H1 (cell line): Measurements from ENCODE around the gene KCP. TPM values are rescaled to one million over a fixed set of nuclear protein-coding genes. Genes with fewer than 3 reads are reported as not detected.

ENCODE experiments used
- CTCF ChIA-PET: fragments of 300-600 bp; sonication (Branson Sonifier 250); formaldehyde crosslinking; loops from one replicate; lab custom pipeline; 2021; ENCODE audit not compliant: partially characterized antibody; lab: Charles Lee
- POLR2A ChIA-PET: fragments of 300-600 bp; sonication (Branson Sonifier 250); formaldehyde crosslinking; loops from one replicate; lab custom pipeline; 2021; ENCODE audit warnings: inconsistent platforms; ENCODE audit not compliant: partially characterized antibody; lab: Charles Lee
- DNase-seq, 2 experiments: peaks; one replicate each; pipeline versions ENCODE4 v3.0.0 to v3.0.0-alpha.2; 2010 to 2022; ENCODE audit warnings: low spot score in 2 of 2, low read depth in 1 of 2, mixed read lengths in 1 of 2
- FAIRE-seq: peaks from 2 replicates; lab custom pipeline; 2011; peaks lifted over from hg19 to GRCh38; lab: Jason Lieb, UNC
- H2AFZ ChIP-seq: 2 replicates; pipeline ENCODE4 v1.8.1; 2012; ENCODE audit warnings: low read length, inconsistent platforms
- H2AK5ac ChIP-seq: 2 replicates; pipeline ENCODE4 v1.6.1; 2013; ENCODE audit warnings: low read depth, low read length
- H2BK120ac ChIP-seq: replicated peaks from 2 replicates; pipeline ENCODE3; 2013; ENCODE audit warnings: low read depth, low read length, inconsistent platforms
- H2BK12ac ChIP-seq: 2 replicates; pipeline ENCODE4 v1.6.1; 2013; ENCODE audit warnings: low read depth, low read length
- H2BK15ac ChIP-seq: 2 replicates; pipeline ENCODE4 v1.6.1; 2013; ENCODE audit warnings: low read length
- H2BK20ac ChIP-seq: 2 replicates; pipeline ENCODE4 v1.6.1; 2013; ENCODE audit warnings: low read length
- H2BK5ac ChIP-seq: 2 replicates; pipeline ENCODE4 v1.6.1; 2013; ENCODE audit warnings: low read depth, low read length
- H3K14ac ChIP-seq: 2 replicates; pipeline ENCODE4 v1.6.1; 2013; ENCODE audit warnings: inconsistent platforms; ENCODE audit not compliant: insufficient read length
- H3K18ac ChIP-seq: 2 replicates; pipeline ENCODE4 v1.6.1; 2013; ENCODE audit warnings: low read length; ENCODE audit errors: extremely low read depth
- H3K23ac ChIP-seq: 2 replicates; pipeline ENCODE4 v1.6.1; 2013; ENCODE audit warnings: inconsistent platforms; ENCODE audit not compliant: insufficient read length
- H3K23me2 ChIP-seq: 2 replicates; pipeline ENCODE4 v1.6.1; 2013; ENCODE audit warnings: low read depth, low read length
- H3K27ac ChIP-seq: 2 replicates; pipeline ENCODE4 v1.6.1; 2011; ENCODE audit warnings: low read depth, low read length, inconsistent platforms
- H3K27me3 ChIP-seq, 4 experiments: replicated peaks in 1 of 4; 1 replicate in 1 of 4; 2 replicates in 3 of 4; pipeline versions ENCODE4 v1.6.1 to v1.8.1; 2011 to 2013; ENCODE audit warnings: low read length in 3 of 4, mild to moderate bottlenecking in 3 of 4, inconsistent platforms in 2 of 4, mixed read lengths in 2 of 4, moderate library complexity in 1 of 4; ENCODE audit not compliant: control insufficient read depth in 3 of 4, insufficient read depth in 3 of 4; ENCODE audit errors: extremely low read depth in 1 of 4
- H3K36me3 ChIP-seq, 4 experiments: 2 replicates each; pipeline versions ENCODE4 v1.6.1 to v1.8.1; 2011 to 2013; ENCODE audit warnings: mild to moderate bottlenecking in 4 of 4, low read length in 3 of 4, moderate library complexity in 2 of 4, control low read depth in 1 of 4, inconsistent platforms in 1 of 4; ENCODE audit not compliant: insufficient read depth in 4 of 4, control insufficient read depth in 2 of 4
- H3K4ac ChIP-seq: replicated peaks from 2 replicates; pipeline ENCODE3; 2013; ENCODE audit warnings: low read length, low read depth, mixed read lengths, inconsistent platforms; ENCODE audit not compliant: insufficient read length
- H3K4me1 ChIP-seq, 4 experiments: replicated peaks in 1 of 4; 1 replicate in 1 of 4; 2 replicates in 3 of 4; pipeline versions ENCODE4 v1.6.1 to v1.8.1; 2011 to 2013; ENCODE audit warnings: low read length in 3 of 4, inconsistent platforms in 2 of 4, mixed read lengths in 1 of 4; ENCODE audit not compliant: insufficient read depth in 4 of 4, control insufficient read depth in 3 of 4
- H3K4me2 ChIP-seq, 2 experiments: 2 replicates each; pipeline versions ENCODE4 v1.6.1 to v1.8.1; 2011 to 2013; ENCODE audit warnings: low read depth in 2 of 2, low read length in 2 of 2, control low read depth in 1 of 2, inconsistent platforms in 1 of 2, mild to moderate bottlenecking in 1 of 2; ENCODE audit not compliant: insufficient read depth in 1 of 2
- H3K4me3 ChIP-seq, 4 experiments: fragments of 200-600, 300-600 bp in 1 of 4; sonication (generic), shearing (Covaris generic), sonication (Bioruptor Twin) in 1 of 4; 2 replicates each; pipeline versions ENCODE4 v1.5.1 to v1.8.1; 2011 to 2016; ENCODE audit warnings: low read length in 4 of 4, low read depth in 3 of 4, control low read depth in 2 of 4, inconsistent platforms in 2 of 4, mild to moderate bottlenecking in 2 of 4, mixed read lengths in 1 of 4, moderate library complexity in 1 of 4; ENCODE audit not compliant: insufficient read depth in 2 of 4; ENCODE audit errors: extremely low read depth in 1 of 4
- H3K56ac ChIP-seq: replicated peaks from 2 replicates; pipeline ENCODE3; 2013; ENCODE audit warnings: low read depth, mild to moderate bottlenecking, mixed read lengths, low read length, inconsistent platforms; ENCODE audit not compliant: insufficient read length
- H3K79me1 ChIP-seq: 2 replicates; pipeline ENCODE4 v1.6.1; 2013; ENCODE audit warnings: low read depth, low read length, control low read depth
- H3K79me2 ChIP-seq, 2 experiments: 2 replicates each; pipeline versions ENCODE4 v1.6.1 to v1.8.1; 2012 to 2013; ENCODE audit warnings: low read length in 2 of 2, mild to moderate bottlenecking in 2 of 2, inconsistent platforms in 1 of 2; ENCODE audit not compliant: insufficient read depth in 2 of 2, control insufficient read depth in 1 of 2
- H3K9ac ChIP-seq, 4 experiments: replicated peaks in 1 of 4; 1 replicate in 1 of 4; 2 replicates in 3 of 4; pipeline versions ENCODE4 v1.6.1 to v1.8.1; 2011 to 2013; ENCODE audit warnings: low read depth in 3 of 4, low read length in 3 of 4, control low read depth in 2 of 4, mild to moderate bottlenecking in 2 of 4, moderate library complexity in 2 of 4, inconsistent platforms in 1 of 4; ENCODE audit errors: extremely low read depth in 1 of 4
- H3K9me3 ChIP-seq, 2 experiments: 2 replicates each; pipeline versions ENCODE4 v1.6.1 to v1.8.1; 2012 to 2013; ENCODE audit warnings: mild to moderate bottlenecking in 2 of 2, moderate library complexity in 2 of 2, control low read depth in 1 of 2, inconsistent platforms in 1 of 2, low read depth in 1 of 2, low read length in 1 of 2, mixed read lengths in 1 of 2; ENCODE audit not compliant: insufficient read depth in 2 of 2
- H4K20me1 ChIP-seq, 2 experiments: replicated peaks in 1 of 2; 2 replicates each; pipeline versions ENCODE3 to v1.8.1; 2011 to 2013; ENCODE audit warnings: inconsistent platforms in 2 of 2, low read length in 2 of 2, mild to moderate bottlenecking in 1 of 2; ENCODE audit not compliant: insufficient read depth in 2 of 2, control insufficient read depth in 1 of 2
- H4K5ac ChIP-seq: 2 replicates; pipeline ENCODE4 v1.6.1; 2013; ENCODE audit warnings: low read length, low read depth, mixed read lengths, inconsistent platforms; ENCODE audit not compliant: insufficient read length
- H4K8ac ChIP-seq: 2 replicates; pipeline ENCODE4 v1.8.0; 2013; ENCODE audit warnings: mild to moderate bottlenecking, moderate library complexity, low read length, inconsistent platforms; ENCODE audit not compliant: insufficient read depth; ENCODE audit errors: extremely low read depth
- H4K91ac ChIP-seq: replicated peaks from 2 replicates; pipeline ENCODE3; 2013; ENCODE audit warnings: low read length, mixed read lengths, inconsistent platforms; ENCODE audit not compliant: insufficient read length
- RAD21 ChIP-seq, 2 experiments: IDR thresholded peaks in 1 of 2; conservative IDR thresholded peaks in 1 of 2; 2 replicates each; pipeline ENCODE4 v1.6.1; 2011; ENCODE audit warnings: low read depth in 2 of 2, low read length in 2 of 2, improper control_type of control experiment in 1 of 2, inconsistent platforms in 1 of 2, mild to moderate bottlenecking in 1 of 2, moderate library complexity in 1 of 2
- SIRT6 ChIP-seq: IDR thresholded peaks from one replicate; pipeline ENCODE4 v1.7.1; 2012; ENCODE audit warnings: low read length, inconsistent platforms
- TEAD4 ChIP-seq: IDR thresholded peaks from 2 replicates; pipeline ENCODE4 v1.6.1; 2012; ENCODE audit warnings: low read depth, low read length, inconsistent platforms, mixed read lengths
- WGBS, 2 experiments: shearing (Covaris generic) in 1 of 2; methylation state at CpG; one replicate each; pipeline versions ENCODE4 v1.1.6 to v1.1.7; 2013 to 2015; ENCODE audit warnings: low lambda C conversion rate in 2 of 2, mixed read lengths in 2 of 2, inconsistent platforms in 1 of 2, low coverage in 1 of 2, missing lambda C conversion rate in 1 of 2; ENCODE audit not compliant: insufficient replicate concordance in 2 of 2, insufficient coverage in 1 of 2, insufficient read length in 1 of 2; ENCODE audit errors: extremely low coverage in 1 of 2, missing lambda C conversion rate in 1 of 2; 5-methylcytosine and 5-hydroxymethylcytosine counted together
- polyA plus RNA-seq, 7 experiments: library from polyadenylated mRNA; depleted of rRNA in 3 of 7; stranded (reverse) in 5 of 7; unstranded in 2 of 7; fragments of >200 nt in 5 of 7; fragments of 200-250 nt in 2 of 7; gene quantifications; 1 replicate in 5 of 7; 2 replicates in 1 of 7; 4 replicates in 1 of 7; pipeline versions ENCODE4 v1.2.1 to v1.2.3, GENCODE V29; 2011 to 2013; ENCODE audit warnings: missing spikeins in 2 of 7, mixed read lengths in 2 of 7
- total RNA-seq: library from RNA; stranded (reverse); fragmentation: NEBNext Ultra II Directional; extraction: Animal tissue kit (Norgen Biotek cat#: 25700); gene quantifications from 2 replicates; pipeline ENCODE4 v1.2.1, GENCODE V29; 2021
- TF ChIP-seq, protein P1 (sequence below), 3 experiments: IDR thresholded peaks; 1 replicate in 2 of 3; 2 replicates in 1 of 3; pipeline versions ENCODE4 v1.5.1 to v1.6.1; 2011; ENCODE audit warnings: low read length in 3 of 3, mild to moderate bottlenecking in 3 of 3, inconsistent platforms in 2 of 3, low read depth in 1 of 3, moderate library complexity in 1 of 3; ENCODE audit not compliant: insufficient read depth in 1 of 3; ENCODE audit errors: control extremely low read depth in 1 of 3

Gene KCP
- total and polyA plus RNA-seq, 2 of the 8 experiments (the other 6 are each of a cell fraction or from before 2014, with no cell fraction given) = 1.3 to 2.0 TPM

DNA sequence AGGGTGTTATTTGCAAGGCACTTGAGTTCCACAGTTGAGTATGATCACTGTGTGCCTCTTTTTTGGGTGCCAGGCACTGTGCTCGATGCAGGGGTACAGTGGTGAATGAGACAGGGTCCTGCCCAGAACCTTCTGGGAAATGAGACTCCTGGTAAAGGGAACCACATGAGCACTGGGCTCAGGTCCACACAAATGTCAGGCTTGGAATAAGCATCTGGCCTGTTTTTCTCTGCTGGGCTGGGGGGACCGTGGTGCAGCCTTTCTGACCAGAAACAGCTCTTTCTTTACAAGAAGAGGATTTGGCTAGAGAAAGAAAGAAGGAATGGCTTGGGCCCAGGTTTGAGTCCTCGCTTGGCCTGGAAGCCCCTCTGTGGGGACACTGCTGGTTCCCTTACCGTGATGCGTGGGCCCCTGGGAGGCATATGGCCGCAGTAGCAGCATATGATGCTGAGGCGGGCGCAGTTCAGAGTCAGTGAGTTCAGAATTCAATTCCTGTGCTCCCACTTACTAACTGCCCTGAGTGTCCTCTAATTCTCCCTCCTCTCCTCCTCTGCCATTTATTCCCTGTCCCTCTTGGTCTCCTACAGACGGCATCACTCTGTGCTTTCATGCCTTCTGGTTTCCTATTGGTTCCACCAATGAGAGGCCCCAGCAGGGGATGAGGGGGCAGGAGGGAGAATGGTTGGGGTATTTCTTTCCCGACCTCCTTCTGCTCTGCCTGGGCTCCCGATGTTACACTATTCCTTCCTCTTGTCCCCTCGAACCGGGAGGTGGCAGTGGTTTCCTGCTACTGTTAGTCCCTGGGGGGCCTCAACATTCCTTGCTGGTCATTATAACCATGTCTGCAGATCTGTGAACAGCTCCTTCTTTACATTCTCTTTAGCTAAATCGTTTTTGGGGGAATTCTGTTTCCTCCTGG, 9.6 kb upstream of the KCP start:
- POLR2A ChIA-PET = interaction anchor here (1.8 kb wide), 1 partner anchor 11 kb away, joined by 5 read pairs; no protein-coding TSS in a partner anchor
- Histone ChIP-seq H2AFZ (no peak overlapping the region), H3K23ac (no peak overlapping the region), H3K27me3 (peaks cover 16 to 25% (median 24%) of the 10 kb centered on the region in 4 experiments), H4K5ac (no peak overlapping the region), H3K56ac (no peak overlapping the region), H3K4ac (no peak overlapping the region), H3K79me2 (no peaks in the 10 kb centered on the region), H4K91ac (no peak overlapping the region), H2BK15ac (no peak overlapping the region), H2BK5ac (no peak overlapping the region), H2AK5ac (0 out of 2 replicates have a peak overlapping the region, but pooled peaks have one; percentile 6), H3K79me1 (no peaks in the 10 kb centered on the region), H3K23me2 (peaks cover 5% of the 10 kb centered on the region; the same call in 1 of the 2 replicates), H4K20me1 (peaks cover 0 to 1% of the 10 kb centered on the region in 2 experiments), H3K9me3 (no peaks in the 10 kb centered on the region), H2BK12ac (no peak overlapping the region), H3K4me1 (peaks cover 2 to 12% (median 3%) of the 10 kb centered on the region in 4 experiments; a peak in 4 of 7 replicates), H2BK120ac (no peak overlapping the region), H3K14ac (no peak overlapping the region), H3K4me3 (no peak overlapping the region), H3K18ac (0 out of 2 replicates have a peak overlapping the region, but pooled peaks have one; percentile 42), H2BK20ac (0 out of 2 replicates have a peak overlapping the region, but pooled peaks have one; percentile 50), H3K27ac (no peak overlapping the region), H3K9ac (no peak overlapping the region), H3K36me3 (no peaks in the 10 kb centered on the region), H4K8ac (no peak overlapping the region), H3K4me2 (no peak overlapping the region)
- DNase-seq = peak in 1 of 2 experiments; percentile 57
- WGBS, 2 experiments = 58% methylated on average over 14 of the region's 14 CpGs; no CpG with 5 or more reads in 1 of the 2 experiments
- TF ChIP-seq TEAD4 (0 out of 2 replicates have a peak, but pooled peaks have one; percentile 31), SIRT6 (no peak), RAD21 (IDR thresholded peaks at IDR 0.05 in 1 of 2, conservative IDR thresholded peaks at IDR 0.05 in 1 of 2; ENCODE audit: low read depth in 2 of 2, low read length in 2 of 2) (peak; percentile 26 to 52; a peak in 3 of 4 replicates)
- TF ChIP-seq, protein P1, sequence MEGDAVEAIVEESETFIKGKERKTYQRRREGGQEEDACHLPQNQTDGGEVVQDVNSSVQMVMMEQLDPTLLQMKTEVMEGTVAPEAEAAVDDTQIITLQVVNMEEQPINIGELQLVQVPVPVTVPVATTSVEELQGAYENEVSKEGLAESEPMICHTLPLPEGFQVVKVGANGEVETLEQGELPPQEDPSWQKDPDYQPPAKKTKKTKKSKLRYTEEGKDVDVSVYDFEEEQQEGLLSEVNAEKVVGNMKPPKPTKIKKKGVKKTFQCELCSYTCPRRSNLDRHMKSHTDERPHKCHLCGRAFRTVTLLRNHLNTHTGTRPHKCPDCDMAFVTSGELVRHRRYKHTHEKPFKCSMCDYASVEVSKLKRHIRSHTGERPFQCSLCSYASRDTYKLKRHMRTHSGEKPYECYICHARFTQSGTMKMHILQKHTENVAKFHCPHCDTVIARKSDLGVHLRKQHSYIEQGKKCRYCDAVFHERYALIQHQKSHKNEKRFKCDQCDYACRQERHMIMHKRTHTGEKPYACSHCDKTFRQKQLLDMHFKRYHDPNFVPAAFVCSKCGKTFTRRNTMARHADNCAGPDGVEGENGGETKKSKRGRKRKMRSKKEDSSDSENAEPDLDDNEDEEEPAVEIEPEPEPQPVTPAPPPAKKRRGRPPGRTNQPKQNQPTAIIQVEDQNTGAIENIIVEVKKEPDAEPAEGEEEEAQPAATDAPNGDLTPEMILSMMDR (IDR thresholded peaks at IDR 0.05; ENCODE audit: control extremely low read depth in 1 of 3, insufficient read depth in 1 of 3, low read depth in 1 of 3, low read length in 3 of 3) = peak; percentile 22 to 27 (median 24)
- FAIRE-seq = no peak
- CTCF ChIA-PET = interaction anchor here (1.0 to 4.5 kb wide), 9 partner anchors 9 to 172 kb away, joined by 3 to 32 read pairs (median 5); partner anchors contain the start of gene KCP
